ENCODE measurements around the gene NEK7. TPM values are rescaled to one million over a fixed set of nuclear protein-coding genes. Genes with fewer than 3 reads are reported as not detected.

NEK7 gene
- total and polyA plus RNA-seq, 7 donors = 15.2 to 312 (median 171) TPM

- peaks cover 0 to 17% (median 0%) of the 10 kb centered on the region in 4 donors for H3K4me1 ChIP-seq
- peaks cover 0 to 8% (median 2%) of the 10 kb centered on the region in 4 donors for H3K36me3 ChIP-seq
- TF ChIP-seq POLR2AphosphoS5 (IDR thresholded peaks at IDR 0.05) (no peak), POLR2A (IDR thresholded peaks at IDR 0.05) (no peak), CTCF (IDR thresholded peaks at IDR 0.05) (no peak), EP300 (IDR thresholded peaks at IDR 0.05) (no peak)
- no peaks in the 10 kb centered on the region for H3K9me3 ChIP-seq
- DNase-seq = no peak
- WGBS, 2 donors = 83 to 91% methylated on average over 1 of the region's 1 CpG
- H3K27me3 ChIP-seq = no peaks in the 10 kb centered on the region
- H3K27ac ChIP-seq = no peak overlapping the region
- H3K4me3 ChIP-seq = no peak overlapping the region
- intact Hi-C loops (cut with DNase I) = no loop called here
Measured at GRCh38 chr1:198269646-198269940, 112.8 kb downstream of the NEK7 start.

- H3K4me1 ChIP-seq = peaks cover 0 to 17% (median 0%) of the 10 kb centered on the region in 4 donors
- H3K36me3 ChIP-seq = peaks cover 0 to 3% (median under 1%) of the 10 kb centered on the region in 4 donors
- no peaks in the 10 kb centered on the region for H3K27me3 ChIP-seq
- no peak for TF ChIP-seq POLR2A (IDR thresholded peaks at IDR 0.05)
- TF ChIP-seq EP300 (IDR thresholded peaks at IDR 0.05) = no peak
- no peak for TF ChIP-seq POLR2AphosphoS5 (IDR thresholded peaks at IDR 0.05)
- TF ChIP-seq CTCF (IDR thresholded peaks at IDR 0.05) = no peak
- no peak overlapping the region for H3K4me3 ChIP-seq
- intact Hi-C loops (cut with DNase I) = no loop called here
- no peak overlapping the region for H3K27ac ChIP-seq
- 50 to 95% methylated on average over 1 of the region's 1 CpG for WGBS, 2 donors
- H3K9me3 ChIP-seq = no peaks in the 10 kb centered on the region
- no peak for DNase-seq
Measured at GRCh38 chr1:198270273-198270828, 113.6 kb downstream of the NEK7 start.

- no peak overlapping the region for H3K4me3 ChIP-seq
- H3K4me1 ChIP-seq = peaks cover 0 to 17% (median 0%) of the 10 kb centered on the region in 4 donors
- H3K36me3 ChIP-seq = no peaks in the 10 kb centered on the region
- H3K9me3 ChIP-seq = no peaks in the 10 kb centered on the region
- intact Hi-C loops (cut with DNase I) = no loop called here
- H3K27me3 ChIP-seq = no peaks in the 10 kb centered on the region
- H3K27ac ChIP-seq = no peak overlapping the region
- TF ChIP-seq POLR2AphosphoS5 (IDR thresholded peaks at IDR 0.05) (no peak), EP300 (IDR thresholded peaks at IDR 0.05) (no peak), CTCF (IDR thresholded peaks at IDR 0.05) (no peak), POLR2A (IDR thresholded peaks at IDR 0.05) (no peak)
- no peak for DNase-seq
Measured at GRCh38 chr1:198271467-198271866, 114.7 kb downstream of the NEK7 start.

GRCh38 chr1:198272492-198272891 lies 115.7 kb downstream of the NEK7 start:
- Histone ChIP-seq H3K4me1 (peaks cover 0 to 17% (median 0%) of the 10 kb centered on the region in 4 donors), H3K4me3 (no peak overlapping the region), H3K36me3 (no peaks in the 10 kb centered on the region), H3K27ac (no peak overlapping the region), H3K9me3 (no peaks in the 10 kb centered on the region), H3K27me3 (no peaks in the 10 kb centered on the region)
- DNase-seq = no peak
- WGBS, 2 donors = 71 to 79% methylated on average over 1 of the region's 1 CpG
- intact Hi-C loops (cut with DNase I) = no loop called here
- TF ChIP-seq CTCF (IDR thresholded peaks at IDR 0.05) (no peak), POLR2A (IDR thresholded peaks at IDR 0.05) (no peak), EP300 (IDR thresholded peaks at IDR 0.05) (no peak), POLR2AphosphoS5 (IDR thresholded peaks at IDR 0.05) (no peak)

GRCh38 chr1:198273748-198274295 lies 117.0 kb downstream of the NEK7 start:
- 86 to 87% methylated on average over 1 of the region's 1 CpG for WGBS, 2 donors
- DNase-seq = no peak
- Histone ChIP-seq H3K9me3 (no peaks in the 10 kb centered on the region), H3K36me3 (no peaks in the 10 kb centered on the region), H3K4me3 (no peak overlapping the region), H3K27me3 (no peaks in the 10 kb centered on the region), H3K27ac (no peak overlapping the region), H3K4me1 (peaks cover 0 to 12% (median 0%) of the 10 kb centered on the region in 4 donors)
- TF ChIP-seq POLR2AphosphoS5 (IDR thresholded peaks at IDR 0.05) = no peak
- TF ChIP-seq EP300 (IDR thresholded peaks at IDR 0.05) = no peak
- no peak for TF ChIP-seq POLR2A (IDR thresholded peaks at IDR 0.05)
- no peak for TF ChIP-seq CTCF (IDR thresholded peaks at IDR 0.05)
- intact Hi-C loops (cut with DNase I) = no loop called here

Measured in sigmoid colon (tissue), 7 donors.